ENCODE measurements around the gene SMARCC2. TPM values are rescaled to one million over a fixed set of nuclear protein-coding genes. Genes with fewer than 3 reads are reported as not detected.

Gene SMARCC2
- total and polyA plus RNA-seq, 9 donors: 57.9 to 172 (median 117) TPM

GRCh38 chr12:56169229-56169759 lies 20.0 kb downstream of the SMARCC2 start:
- no peak overlapping the region for H3K27ac ChIP-seq
- no peaks in the 10 kb centered on the region for H3K27me3 ChIP-seq
- no peak overlapping the region for H3K4me3 ChIP-seq
- 88 to 90% (median 88%) methylated on average over 11 of the region's 11 CpGs for WGBS, 3 donors
- no peaks in the 10 kb centered on the region for H3K4me1 ChIP-seq (ENCODE audit: insufficient read depth)
- no peaks in the 10 kb centered on the region for H3K36me3 ChIP-seq
- intact Hi-C loops (cut with DNase I): no loop called here
- DNase-seq: no peak
- TF ChIP-seq EP300 (IDR thresholded peaks at IDR 0.05): no peak
- H3K9me3 ChIP-seq: no peaks in the 10 kb centered on the region

- Histone ChIP-seq H3K27me3 (no peaks in the 10 kb centered on the region), H3K9me3 (no peaks in the 10 kb centered on the region), H3K4me3 (no peak overlapping the region), H3K36me3 (no peaks in the 10 kb centered on the region), H3K27ac (no peak overlapping the region), H3K4me1 (ENCODE audit: insufficient read depth) (no peaks in the 10 kb centered on the region)
- DNase-seq: no peak
- intact Hi-C loops (cut with DNase I): no loop called here
- 41 to 49% (median 46%) methylated on average over 4 of the region's 4 CpGs for WGBS, 3 donors
- no peak for TF ChIP-seq EP300 (IDR thresholded peaks at IDR 0.05)
- TF ChIP-seq POLR2A (IDR thresholded peaks at IDR 0.05): no peak
- no peak for TF ChIP-seq CTCF (IDR thresholded peaks at IDR 0.05)
These were observed 23.9 kb downstream of the SMARCC2 start for GRCh38 chr12:56165369-56165768.

GRCh38 chr12:56164345-56164729 lies 24.9 kb downstream of the SMARCC2 start:
- Histone ChIP-seq H3K9me3 (no peaks in the 10 kb centered on the region), H3K27ac (no peak overlapping the region), H3K36me3 (no peaks in the 10 kb centered on the region), H3K4me1 (ENCODE audit: insufficient read depth) (peaks cover 1% of the 10 kb centered on the region), H3K4me3 (no peak overlapping the region), H3K27me3 (no peaks in the 10 kb centered on the region)
- 87 to 89% (median 89%) methylated on average over 17 of the region's 17 CpGs for WGBS, 3 donors
- TF ChIP-seq POLR2A (IDR thresholded peaks at IDR 0.05) (no peak), EP300 (IDR thresholded peaks at IDR 0.05) (no peak), CTCF (IDR thresholded peaks at IDR 0.05) (no peak)
- DNase-seq: peak in 1 of 5 donors; percentile 34
- intact Hi-C loops (cut with DNase I): loop anchor here in 1 of 4 donors (5.0 kb wide), 1 partner anchor 42 kb away; no protein-coding TSS in a partner anchor

- Histone ChIP-seq H3K4me1 (ENCODE audit: insufficient read depth) (peaks cover 1% of the 10 kb centered on the region), H3K27me3 (no peaks in the 10 kb centered on the region), H3K27ac (no peak overlapping the region), H3K36me3 (no peaks in the 10 kb centered on the region), H3K4me3 (no peak overlapping the region), H3K9me3 (no peaks in the 10 kb centered on the region)
- no peak for TF ChIP-seq EP300 (IDR thresholded peaks at IDR 0.05)
- no peak for TF ChIP-seq POLR2A (IDR thresholded peaks at IDR 0.05)
- TF ChIP-seq CTCF (IDR thresholded peaks at IDR 0.05): no peak
- intact Hi-C loops (cut with DNase I): loop anchor here in 1 of 4 donors (5.0 kb wide), 1 partner anchor 41 kb away; no protein-coding TSS in a partner anchor
- WGBS, 3 donors: 52 to 53% (median 53%) methylated on average over 11 of the region's 11 CpGs
- no peak for DNase-seq
These were observed 25.5 kb downstream of the SMARCC2 start for GRCh38 chr12:56163533-56164344.

Data from ovary (tissue), 9 donors.